Measurements from ENCODE around the gene OBI1. TPM values are rescaled to one million over a fixed set of nuclear protein-coding genes. Genes with fewer than 3 reads are reported as not detected.

The OBI1 gene
- total and polyA plus RNA-seq, 9 of the 15 experiments (the other 6 are each of a cell fraction or from before 2014, with no cell fraction given), result 8.7 to 18.4 (median 14.2) TPM

DNA sequence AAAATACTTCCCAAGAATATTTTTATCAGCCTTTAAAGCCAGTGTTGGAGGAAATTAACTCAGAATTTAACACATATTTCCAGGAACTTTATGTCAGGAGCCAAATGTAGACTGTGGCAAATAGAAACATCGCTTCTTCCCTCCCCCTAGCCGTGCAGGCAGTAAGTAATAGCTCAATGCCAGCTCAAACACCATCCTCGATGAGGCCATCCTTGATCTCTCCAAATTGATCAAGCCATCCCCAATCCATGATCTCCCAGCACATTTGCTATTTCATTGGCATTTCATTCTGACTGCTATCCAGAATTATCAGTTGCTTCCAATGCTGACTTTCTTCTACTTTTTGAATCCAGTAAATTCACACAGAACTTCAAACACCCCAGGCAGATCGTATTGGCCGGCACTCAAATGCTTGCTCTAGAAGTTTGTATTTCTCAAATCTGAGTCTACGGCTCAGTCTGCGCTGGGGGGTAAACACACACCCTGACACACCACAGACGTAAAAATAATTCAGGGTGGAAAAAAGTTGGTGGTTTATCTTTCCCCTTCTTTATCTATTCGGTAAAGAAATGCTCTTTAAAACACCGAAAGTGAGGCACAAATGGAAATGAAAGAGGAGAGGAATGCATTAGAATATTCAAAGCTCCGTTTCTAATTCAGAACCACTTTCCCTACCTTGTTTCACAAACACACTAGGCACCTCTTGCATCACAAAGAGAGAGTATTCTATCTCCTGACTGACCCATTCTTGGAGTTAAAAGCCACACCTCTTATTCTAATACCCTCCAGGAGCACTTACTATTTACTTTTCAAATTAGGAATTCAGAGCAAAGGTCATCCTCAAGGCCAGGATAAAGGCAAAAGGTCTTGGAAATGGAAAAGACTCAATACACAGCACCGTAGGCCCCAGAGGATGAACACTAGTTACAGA, 991 bp downstream of the OBI1 start:
- intact Hi-C loops (cut with micrococcal nuclease), result loop anchor here (2.0 kb wide), 1 partner anchor 53 kb away; no protein-coding TSS in a partner anchor
- Histone ChIP-seq H3K9me1 (ENCODE audit: control insufficient read depth, insufficient read depth, low read length) (peaks cover 4% of the 10 kb centered on the region), H3K9me3 (replicated peaks; ENCODE audit: control insufficient read depth, insufficient read depth, low read depth, low read length) (no peaks in the 10 kb centered on the region), H3K79me2 (ENCODE audit: control insufficient read depth, insufficient read depth, low read length) (peaks cover 59% of the 10 kb centered on the region), H3K27ac (ENCODE audit: extremely low read depth, low read depth, low read length) (peak overlapping the region; percentile 88), H3K27me3 (ENCODE audit: control insufficient read depth in 2 of 2, insufficient read depth in 2 of 2, low read length in 2 of 2) (no peaks in the 10 kb centered on the region), H3K4me2 (ENCODE audit: insufficient read depth, low read length) (peak overlapping the region; percentile 84), H2AFZ (ENCODE audit: low read depth, low read length) (peak overlapping the region; percentile 94), H3K4me1 (replicated peaks in 1 of 2; ENCODE audit: control insufficient read depth in 2 of 2, insufficient read depth in 2 of 2, low read length in 2 of 2) (no peaks in the 10 kb centered on the region; a peak in 2 of 5 replicates), H4K20me1 (replicated peaks; ENCODE audit: control insufficient read depth, insufficient read depth, low read length) (0 out of 2 replicates have a peak, but pooled peaks cover 10% of the 10 kb centered on the region), H3K36me3 (ENCODE audit: control insufficient read depth, insufficient read depth, low read length) (peaks cover 6% of the 10 kb centered on the region; the same call in 2 of the 3 replicates), H3K4me3 (peak overlapping the region; percentile 61), H3K9ac (ENCODE audit: insufficient read depth in 1 of 2, low read depth in 2 of 2, low read length in 2 of 2) (peak overlapping the region; percentile 74 to 90)
- WGBS (ENCODE audit: insufficient coverage, low coverage, missing lambda C conversion rate), result 1% methylated on average over 12 of the region's 12 CpGs
- peak; percentile 23 for FAIRE-seq
- in situ Hi-C loops (cut with MboI), result no loop called here
- CTCF ChIA-PET (ENCODE audit: low intra/inter-chr PET ratio), result no interaction called here
- peak; percentile 62 for ATAC-seq
- DNase-seq (ENCODE audit: extremely low read depth in 1 of 4, low spot score in 3 of 4), result peak in 1 of 4 experiments; percentile 22
- TSS peak; percentile 57 for BruUV-seq (replicated peaks)
- POLR2A ChIA-PET, result no interaction called here
- TF ChIP-seq RFX7 (CRISPR knock-in tag; IDR thresholded peaks at IDR 0.05) (no peak), CEBPB (tag; IDR thresholded peaks at IDR 0.05) (peak; percentile 48), MGA (IDR thresholded peaks at IDR 0.05) (no peak), CEBPG (CRISPR knock-in tag; IDR thresholded peaks at IDR 0.05) (no peak), CEBPG (tag; conservative IDR thresholded peaks at IDR 0.05 in 1 of 2, IDR thresholded peaks at IDR 0.05 in 1 of 2) (0 out of 4 replicates have a peak, but pooled peaks have one; percentile 12 to 33)

Measured in K562 (cell line).